ENCODE measurements around the gene TSC22D2.

DNA sequence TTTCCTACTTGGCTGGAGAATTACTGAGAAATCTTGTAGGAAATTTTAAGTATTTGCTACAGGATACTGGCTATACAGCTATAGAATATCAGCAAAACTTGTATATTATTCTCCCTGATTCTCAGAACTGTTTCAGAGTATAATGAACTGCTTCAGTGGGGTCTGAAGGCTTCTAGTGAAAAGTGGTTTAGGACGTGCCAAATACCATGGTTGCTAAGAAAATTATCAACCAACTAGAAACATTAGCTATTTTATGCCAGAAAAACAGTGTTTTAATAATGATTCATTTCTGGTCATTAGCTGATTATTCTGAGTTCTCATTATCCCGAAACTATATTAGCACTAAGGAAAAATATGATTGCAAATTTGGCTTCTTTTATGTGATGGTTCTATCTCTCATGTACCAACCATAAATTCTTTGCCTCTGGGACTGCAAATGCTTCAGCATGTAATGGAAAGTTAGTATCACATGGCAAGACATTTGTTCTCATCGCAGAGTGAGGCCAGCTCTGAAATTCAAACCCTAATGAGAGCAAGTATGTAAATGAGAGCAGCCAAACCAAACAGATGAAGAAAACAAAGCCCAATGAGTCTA, 11.0 kb upstream of the TSC22D2 start:
- TF ChIP-seq EP300 (conservative IDR thresholded peaks at IDR 0.05; ENCODE audit: poor library complexity, severe bottlenecking), result no peak
- TF ChIP-seq, protein P1, sequence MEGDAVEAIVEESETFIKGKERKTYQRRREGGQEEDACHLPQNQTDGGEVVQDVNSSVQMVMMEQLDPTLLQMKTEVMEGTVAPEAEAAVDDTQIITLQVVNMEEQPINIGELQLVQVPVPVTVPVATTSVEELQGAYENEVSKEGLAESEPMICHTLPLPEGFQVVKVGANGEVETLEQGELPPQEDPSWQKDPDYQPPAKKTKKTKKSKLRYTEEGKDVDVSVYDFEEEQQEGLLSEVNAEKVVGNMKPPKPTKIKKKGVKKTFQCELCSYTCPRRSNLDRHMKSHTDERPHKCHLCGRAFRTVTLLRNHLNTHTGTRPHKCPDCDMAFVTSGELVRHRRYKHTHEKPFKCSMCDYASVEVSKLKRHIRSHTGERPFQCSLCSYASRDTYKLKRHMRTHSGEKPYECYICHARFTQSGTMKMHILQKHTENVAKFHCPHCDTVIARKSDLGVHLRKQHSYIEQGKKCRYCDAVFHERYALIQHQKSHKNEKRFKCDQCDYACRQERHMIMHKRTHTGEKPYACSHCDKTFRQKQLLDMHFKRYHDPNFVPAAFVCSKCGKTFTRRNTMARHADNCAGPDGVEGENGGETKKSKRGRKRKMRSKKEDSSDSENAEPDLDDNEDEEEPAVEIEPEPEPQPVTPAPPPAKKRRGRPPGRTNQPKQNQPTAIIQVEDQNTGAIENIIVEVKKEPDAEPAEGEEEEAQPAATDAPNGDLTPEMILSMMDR (IDR thresholded peaks at IDR 0.05; ENCODE audit: poor library complexity, severe bottlenecking), result no peak
